WERI-Rb-1 (cell line): Measurements from ENCODE around the gene SLC9A3.

Experiments
- DNase-seq: peaks from one replicate; pipeline ENCODE4 v3.0.0-alpha.2; 2020
- H3K27ac ChIP-seq: fragments of 250-450 bp; sonication (Bioruptor Pico); 2 replicates; pipeline ENCODE4 v1.5.1; 2020; ENCODE audit warnings: mild to moderate bottlenecking, moderate library complexity
- H3K27me3 ChIP-seq: fragments of 250-450 bp; sonication (Bioruptor Pico); 2 replicates; pipeline ENCODE4 v1.5.1; 2021; ENCODE audit warnings: mild to moderate bottlenecking, low read depth, moderate library complexity; ENCODE audit not compliant: insufficient read depth, severe bottlenecking
- H3K36me3 ChIP-seq: fragments of 250-450 bp; sonication (Bioruptor Pico); 2 replicates; pipeline ENCODE4 v1.5.1; 2020; ENCODE audit warnings: mild to moderate bottlenecking, moderate library complexity
- H3K4me3 ChIP-seq: 2 replicates; pipeline ENCODE4 v1.5.1; 2011; ENCODE audit warnings: low read depth, mild to moderate bottlenecking, control low read depth, low read length
- H3K9me3 ChIP-seq: fragments of 250-450 bp; sonication (Bioruptor Pico); 2 replicates; pipeline ENCODE4 v1.5.1; 2021; ENCODE audit warnings: mild to moderate bottlenecking, moderate library complexity; ENCODE audit not compliant: severe bottlenecking
- TF ChIP-seq, protein P1 (sequence below): IDR thresholded peaks from 2 replicates; pipeline ENCODE4 v1.5.1; 2011; ENCODE audit warnings: low read depth, mild to moderate bottlenecking, control low read depth, inconsistent platforms, low read length

Gene SLC9A3

DNA sequence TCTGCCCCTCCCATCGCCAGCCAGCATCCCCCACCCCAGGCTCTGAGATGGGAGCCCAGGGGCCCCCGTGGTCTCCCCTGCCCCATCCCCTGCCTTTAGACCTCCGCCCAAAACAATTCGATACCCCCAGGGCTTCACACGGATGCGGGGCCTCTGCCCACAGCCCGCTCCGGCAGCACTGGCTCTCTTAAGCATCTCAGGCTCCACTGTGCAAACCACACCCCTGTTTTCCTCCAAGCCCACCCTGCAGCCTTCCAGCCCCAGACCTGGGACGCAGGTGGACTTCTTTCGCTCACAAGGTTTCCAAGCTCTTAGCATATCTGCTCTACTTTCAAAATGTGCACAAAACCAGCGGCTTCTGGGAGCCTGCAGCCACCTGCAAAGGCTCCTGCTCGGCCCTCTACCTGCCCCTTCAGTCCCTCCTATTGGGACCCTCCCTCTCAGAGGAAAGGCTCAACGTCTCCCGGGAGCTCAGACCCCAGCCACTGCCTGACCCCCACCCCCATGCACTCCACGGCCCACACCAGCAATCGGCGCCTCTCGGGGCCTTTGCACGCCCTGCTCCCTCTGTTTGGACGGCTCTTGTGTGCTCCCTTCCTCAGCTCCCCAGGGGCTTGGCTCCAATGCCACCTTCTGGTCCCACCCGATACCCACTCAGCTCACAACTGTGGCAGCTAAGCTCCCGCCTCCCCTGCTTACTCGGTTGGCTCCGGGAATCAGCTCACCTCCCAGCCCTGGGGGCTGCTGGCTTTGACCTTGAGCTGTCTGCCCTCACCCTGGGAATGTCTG, 918 bp upstream of the SLC9A3 start:
- Histone ChIP-seq H3K27ac (no peak overlapping the region), H3K36me3 (no peaks in the 10 kb centered on the region), H3K27me3 (peaks cover 90% of the 10 kb centered on the region), H3K4me3 (no peak overlapping the region), H3K9me3 (no peaks in the 10 kb centered on the region)
- TF ChIP-seq, protein P1, sequence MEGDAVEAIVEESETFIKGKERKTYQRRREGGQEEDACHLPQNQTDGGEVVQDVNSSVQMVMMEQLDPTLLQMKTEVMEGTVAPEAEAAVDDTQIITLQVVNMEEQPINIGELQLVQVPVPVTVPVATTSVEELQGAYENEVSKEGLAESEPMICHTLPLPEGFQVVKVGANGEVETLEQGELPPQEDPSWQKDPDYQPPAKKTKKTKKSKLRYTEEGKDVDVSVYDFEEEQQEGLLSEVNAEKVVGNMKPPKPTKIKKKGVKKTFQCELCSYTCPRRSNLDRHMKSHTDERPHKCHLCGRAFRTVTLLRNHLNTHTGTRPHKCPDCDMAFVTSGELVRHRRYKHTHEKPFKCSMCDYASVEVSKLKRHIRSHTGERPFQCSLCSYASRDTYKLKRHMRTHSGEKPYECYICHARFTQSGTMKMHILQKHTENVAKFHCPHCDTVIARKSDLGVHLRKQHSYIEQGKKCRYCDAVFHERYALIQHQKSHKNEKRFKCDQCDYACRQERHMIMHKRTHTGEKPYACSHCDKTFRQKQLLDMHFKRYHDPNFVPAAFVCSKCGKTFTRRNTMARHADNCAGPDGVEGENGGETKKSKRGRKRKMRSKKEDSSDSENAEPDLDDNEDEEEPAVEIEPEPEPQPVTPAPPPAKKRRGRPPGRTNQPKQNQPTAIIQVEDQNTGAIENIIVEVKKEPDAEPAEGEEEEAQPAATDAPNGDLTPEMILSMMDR = 0 out of 2 replicates have a peak, but pooled peaks have one; percentile 12
- no peak for DNase-seq

GRCh38 chr5:523441-524222, 617 bp downstream of the SLC9A3 start:
- H3K27me3 ChIP-seq = peaks cover 86% of the 10 kb centered on the region
- no peaks in the 10 kb centered on the region for H3K9me3 ChIP-seq
- H3K27ac ChIP-seq = no peak overlapping the region
- DNase-seq = no peak
- peak overlapping the region; percentile 38 for H3K4me3 ChIP-seq
- TF ChIP-seq, protein P1 = no peak
- H3K36me3 ChIP-seq = no peaks in the 10 kb centered on the region

- Histone ChIP-seq H3K36me3 (no peaks in the 10 kb centered on the region), H3K4me3 (peak overlapping the region; percentile 38; the same call in 1 of the 2 replicates), H3K27ac (no peak overlapping the region), H3K9me3 (no peaks in the 10 kb centered on the region), H3K27me3 (peaks cover 92% of the 10 kb centered on the region)
- peak; percentile 52 for DNase-seq
- TF ChIP-seq, protein P1 = no peak
Observed at GRCh38 chr5:522899-523440, 1.3 kb downstream of the SLC9A3 start.

- no peak overlapping the region for H3K27ac ChIP-seq
- no peak for DNase-seq
- no peak overlapping the region for H3K4me3 ChIP-seq
- H3K36me3 ChIP-seq = no peaks in the 10 kb centered on the region
- TF ChIP-seq, protein P1 = no peak
- H3K27me3 ChIP-seq = peaks cover 91% of the 10 kb centered on the region
- H3K9me3 ChIP-seq = no peaks in the 10 kb centered on the region
Observed at GRCh38 chr5:522116-522515, 2.1 kb downstream of the SLC9A3 start.

DNA sequence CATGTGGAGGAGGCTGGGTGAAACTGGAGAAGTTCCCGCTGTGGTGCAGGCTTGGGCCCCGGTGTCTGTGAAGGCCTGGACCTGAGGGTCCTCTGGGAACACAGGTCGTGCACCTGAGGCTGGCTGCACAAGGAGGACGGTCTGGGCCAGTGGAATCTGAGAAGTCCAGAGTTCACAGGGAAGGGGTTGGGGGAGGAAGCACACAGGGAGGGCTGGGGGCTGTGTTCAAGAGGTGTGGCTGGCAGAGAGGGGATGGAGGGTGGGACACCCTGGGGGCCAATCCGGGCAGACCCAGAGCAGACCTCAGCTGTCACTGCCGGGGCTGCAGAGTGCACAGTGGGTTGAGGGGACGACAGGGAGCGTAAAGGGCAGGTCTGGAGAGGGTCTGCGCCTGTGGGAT, 2.6 kb downstream of the SLC9A3 start:
- no peak overlapping the region for H3K4me3 ChIP-seq
- no peak overlapping the region for H3K27ac ChIP-seq
- no peak for DNase-seq
- no peaks in the 10 kb centered on the region for H3K9me3 ChIP-seq
- peaks cover 91% of the 10 kb centered on the region for H3K27me3 ChIP-seq
- H3K36me3 ChIP-seq = no peaks in the 10 kb centered on the region
- TF ChIP-seq, protein P1 = no peak
